ENCODE data around the gene CEBPA.

The CEBPA gene

GRCh38 chr19:33268162-33268991, 34.0 kb downstream of the CEBPA start:
- DNase-seq: no peak

GRCh38 chr19:33267706-33268105, 34.6 kb downstream of the CEBPA start:
- DNase-seq: no peak

DNA sequence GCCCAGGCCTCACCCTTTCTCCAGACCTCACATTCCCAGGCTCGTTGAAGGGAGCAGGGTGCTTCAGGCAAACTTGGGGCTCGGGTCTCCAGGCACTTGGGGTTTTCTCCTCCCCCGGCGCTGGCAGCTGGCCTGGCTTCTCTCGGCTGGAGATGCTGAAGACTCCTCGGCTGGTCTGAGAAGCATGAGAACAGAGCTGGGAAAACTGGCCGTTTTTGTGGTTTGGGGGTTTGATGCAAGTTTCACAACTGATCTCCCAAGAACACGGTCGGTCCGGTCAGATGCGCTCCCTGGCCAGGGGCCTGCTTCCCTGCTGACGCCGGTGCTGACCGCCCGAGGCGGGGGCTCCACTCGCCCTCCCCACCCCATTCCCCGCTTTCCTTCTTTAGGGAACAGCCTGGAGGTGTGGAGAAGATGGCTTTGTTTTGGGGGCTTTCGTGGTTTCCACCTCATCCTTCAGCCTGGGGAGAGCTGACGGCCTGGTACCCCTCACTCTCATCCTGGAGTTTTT, 35.3 kb downstream of the CEBPA start:
- DNase-seq: no peak

GRCh38 chr19:33264881-33265445, 37.4 kb downstream of the CEBPA start:
- DNase-seq: no peak

DNA sequence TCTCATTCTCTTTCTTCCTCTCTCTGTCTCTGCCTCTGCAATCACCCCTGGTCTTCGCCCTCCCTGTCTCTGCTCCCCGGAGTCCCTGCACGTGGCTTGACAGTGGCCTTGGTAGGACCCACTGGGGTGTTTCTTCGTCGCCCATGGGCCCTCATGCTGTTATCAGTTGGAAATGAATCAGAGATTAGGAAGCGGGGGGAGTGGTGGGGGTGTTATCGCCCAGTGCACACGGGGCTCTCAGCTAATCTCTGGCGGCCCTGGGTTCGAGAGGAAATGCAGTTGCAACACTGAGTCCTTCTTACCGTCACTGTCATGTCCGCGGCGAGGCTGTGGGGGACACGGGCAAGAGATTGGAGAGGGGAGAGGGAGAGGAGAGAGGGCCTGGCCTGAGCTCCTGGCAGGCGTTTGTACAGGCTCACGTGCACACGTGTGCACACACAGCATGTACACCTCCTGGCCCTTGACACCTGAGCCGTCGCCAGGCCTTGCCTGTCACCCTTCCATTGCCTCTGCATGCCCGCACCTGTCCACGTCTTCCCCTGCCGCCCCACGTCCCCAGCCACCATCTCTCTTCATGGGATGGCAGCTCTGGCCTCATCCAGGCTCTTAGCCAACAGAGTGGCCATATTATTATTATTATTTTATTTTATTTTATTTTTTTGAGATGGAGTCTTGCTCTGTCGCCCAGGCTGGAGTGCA, 38.9 kb downstream of the CEBPA start:
- no peak for DNase-seq

DNA sequence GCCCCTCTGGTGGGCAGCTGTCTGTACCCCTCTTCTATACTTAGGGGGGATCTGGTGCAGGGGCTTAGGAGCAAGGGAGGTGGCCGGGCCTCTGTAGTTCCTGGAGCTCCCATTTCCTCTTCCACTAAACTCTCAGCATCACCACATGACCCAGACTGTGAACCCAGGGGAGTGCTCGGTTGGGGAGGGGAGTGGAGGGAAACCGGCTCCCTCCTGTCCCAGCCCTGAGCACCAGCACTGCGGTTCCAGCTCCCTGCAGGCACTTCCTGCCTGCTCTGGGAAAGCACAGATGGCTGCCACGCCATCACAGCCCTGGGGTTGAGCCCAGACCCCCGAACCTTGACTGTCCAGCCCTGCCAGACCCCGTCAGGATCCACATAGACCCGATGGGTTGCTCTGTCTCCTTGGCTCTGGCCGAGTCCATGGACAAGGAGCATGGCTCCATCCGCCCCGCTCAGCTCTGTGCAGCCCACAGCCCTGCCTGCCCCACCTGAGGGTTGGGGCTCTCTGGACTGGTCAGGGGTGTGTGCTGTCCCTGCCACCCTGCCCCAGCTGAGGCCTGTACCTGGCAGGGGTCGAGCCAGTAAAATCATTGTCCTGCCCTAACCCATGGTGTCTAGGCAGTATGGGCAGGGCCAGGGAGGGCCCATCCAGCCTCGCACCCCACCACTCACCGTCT, 40.7 kb downstream of the CEBPA start:
- no peak for DNase-seq

DNA sequence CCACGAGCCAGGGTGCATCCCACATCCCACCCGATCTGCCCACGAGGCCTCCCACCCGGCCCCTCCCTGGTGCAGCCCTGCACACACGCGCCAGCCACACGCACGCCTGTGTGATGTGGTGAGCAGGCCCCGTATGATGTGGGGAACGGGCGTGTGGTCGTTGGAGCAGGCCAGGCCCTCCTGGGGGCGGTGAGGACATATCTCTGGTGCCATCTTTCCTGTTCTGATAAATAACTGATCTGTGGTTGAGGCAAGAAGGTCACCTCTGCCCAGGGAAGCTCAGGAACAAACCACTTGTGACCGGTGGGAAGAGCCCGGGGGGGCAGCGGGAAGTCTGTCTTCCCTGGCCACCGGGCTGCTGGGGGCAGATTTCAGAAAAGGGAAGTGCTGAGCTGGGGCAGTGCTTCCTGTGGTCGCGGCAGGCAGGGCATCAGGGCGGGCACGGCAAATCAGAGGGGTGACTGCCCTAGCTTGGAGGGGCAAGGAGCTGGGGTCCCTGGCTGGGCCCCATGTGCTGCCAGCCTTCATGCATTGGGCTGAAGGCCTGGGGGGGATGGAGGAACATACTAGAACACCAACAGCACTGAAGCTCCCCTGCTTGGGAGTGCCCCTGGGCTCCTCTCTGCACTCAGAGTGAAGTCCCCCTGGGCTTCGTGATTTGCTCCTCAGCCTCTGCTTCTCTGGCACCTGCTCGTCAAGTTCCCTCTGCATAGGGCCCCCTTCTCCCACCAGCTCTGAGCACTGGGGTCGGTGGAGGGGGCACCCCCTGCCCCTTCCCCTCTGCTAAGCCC, 41.5 kb downstream of the CEBPA start:
- DNase-seq: no peak

DNA sequence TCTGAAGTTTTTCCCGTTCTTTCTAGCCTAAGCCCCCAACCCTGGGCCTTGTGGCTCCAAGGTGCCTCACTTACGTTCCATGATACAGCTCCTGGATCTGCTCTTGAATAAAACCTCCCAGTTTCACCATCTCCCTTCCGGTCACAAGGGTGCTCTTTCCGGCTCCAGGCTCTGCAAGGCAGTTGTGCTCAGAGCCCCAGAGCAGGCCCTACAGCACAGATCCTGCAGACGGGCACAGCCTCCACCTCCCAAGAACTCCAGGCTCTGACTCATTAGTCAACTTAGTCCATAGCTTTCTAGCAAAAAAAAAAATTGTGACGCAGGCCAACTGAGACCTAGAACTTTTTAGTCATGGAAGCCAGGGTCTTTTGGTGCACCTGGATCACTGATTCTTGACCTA, 42.8 kb downstream of the CEBPA start:
- DNase-seq: no peak

DNA sequence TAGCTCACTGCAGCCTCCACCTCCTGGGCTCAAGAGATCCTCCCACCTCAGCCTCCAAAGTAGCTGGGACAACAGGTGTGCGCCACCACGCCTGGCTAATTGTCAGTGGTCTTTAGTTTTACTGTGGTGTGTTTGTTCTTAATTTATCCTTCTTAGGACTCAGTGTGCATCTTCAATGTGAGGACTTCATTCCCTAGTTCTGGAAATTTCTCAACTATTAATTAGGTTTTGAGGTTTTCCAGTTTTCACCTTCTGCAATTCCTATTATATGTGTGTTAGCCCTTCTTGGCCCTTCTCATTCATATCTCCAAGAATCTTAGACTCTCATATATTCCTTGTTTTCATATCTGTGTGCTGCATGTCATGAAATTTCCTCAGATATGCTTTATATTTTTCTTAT, 44.5 kb downstream of the CEBPA start:
- DNase-seq: no peak

- DNase-seq: no peak
Observed at GRCh38 chr19:33256261-33256660, 46.1 kb downstream of the CEBPA start.

DNA sequence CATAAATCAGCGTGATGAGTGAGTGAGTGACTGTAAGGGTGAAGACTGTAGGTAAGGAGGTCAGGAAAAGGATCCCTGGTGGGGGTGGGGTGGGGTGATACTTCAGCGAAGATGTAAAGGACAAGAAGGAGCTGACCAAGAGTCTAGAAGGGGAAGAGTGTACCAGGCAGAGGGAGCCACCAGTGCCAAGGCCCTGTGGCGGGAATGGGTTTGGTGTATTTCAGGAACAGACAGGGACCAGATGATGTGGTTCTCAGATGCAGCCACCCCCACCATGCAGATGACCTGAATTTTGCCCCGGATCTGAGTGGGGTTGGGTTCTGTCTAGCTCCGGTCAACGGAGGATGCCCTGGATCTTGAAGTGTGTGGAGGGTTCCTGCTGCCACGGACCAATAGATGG, 46.6 kb downstream of the CEBPA start:
- no peak for DNase-seq

GRCh38 chr19:33254245-33254824, 48.0 kb downstream of the CEBPA start:
- no peak for DNase-seq

DNA sequence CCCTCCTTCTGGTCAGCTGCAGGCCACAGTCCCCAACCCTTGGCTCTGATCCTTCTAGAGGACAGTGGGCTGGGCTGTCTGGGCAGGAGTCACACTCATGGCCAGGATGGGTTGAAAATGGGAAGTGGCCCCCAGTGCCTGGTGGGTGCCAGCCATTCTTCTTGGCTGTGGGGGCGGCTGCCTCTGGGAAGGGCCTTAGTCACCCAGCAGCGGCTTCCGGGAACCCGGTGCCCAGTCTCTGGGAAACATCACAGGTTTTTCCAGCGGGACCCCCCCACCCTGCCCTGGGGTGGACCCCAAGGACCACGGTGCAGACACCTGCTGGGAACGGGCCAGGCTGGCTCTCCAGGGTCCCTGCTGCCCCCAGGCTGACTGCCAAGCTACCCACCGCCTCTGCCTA, 49.4 kb downstream of the CEBPA start:
- DNase-seq: no peak

DNA sequence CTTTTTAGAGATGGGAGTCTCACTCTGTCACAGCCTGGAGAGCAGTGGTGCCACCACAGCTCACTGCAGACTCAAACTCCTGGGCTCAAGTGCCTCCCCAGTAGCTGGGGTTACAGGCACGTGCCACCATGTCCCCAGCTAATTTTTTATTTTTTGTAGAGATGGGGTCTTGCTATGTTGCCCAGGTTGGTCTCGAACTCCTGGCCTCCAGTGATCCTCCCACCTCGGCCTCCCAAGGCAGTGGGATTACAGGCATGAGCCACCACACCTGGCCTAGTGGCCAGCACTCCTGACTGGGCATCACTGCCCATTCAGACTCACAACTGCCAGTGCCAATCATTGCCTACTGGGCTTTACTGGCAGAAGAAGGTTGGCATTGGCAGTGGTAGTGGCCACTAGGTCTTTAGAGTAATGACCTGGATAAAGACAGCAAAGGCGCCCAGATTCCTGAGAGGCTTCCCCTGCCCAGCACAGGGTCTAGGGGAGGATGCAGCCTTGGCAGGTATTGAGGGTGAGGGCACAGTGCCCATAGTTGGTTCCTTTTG, 49.8 kb downstream of the CEBPA start:
- DNase-seq: no peak

DNA sequence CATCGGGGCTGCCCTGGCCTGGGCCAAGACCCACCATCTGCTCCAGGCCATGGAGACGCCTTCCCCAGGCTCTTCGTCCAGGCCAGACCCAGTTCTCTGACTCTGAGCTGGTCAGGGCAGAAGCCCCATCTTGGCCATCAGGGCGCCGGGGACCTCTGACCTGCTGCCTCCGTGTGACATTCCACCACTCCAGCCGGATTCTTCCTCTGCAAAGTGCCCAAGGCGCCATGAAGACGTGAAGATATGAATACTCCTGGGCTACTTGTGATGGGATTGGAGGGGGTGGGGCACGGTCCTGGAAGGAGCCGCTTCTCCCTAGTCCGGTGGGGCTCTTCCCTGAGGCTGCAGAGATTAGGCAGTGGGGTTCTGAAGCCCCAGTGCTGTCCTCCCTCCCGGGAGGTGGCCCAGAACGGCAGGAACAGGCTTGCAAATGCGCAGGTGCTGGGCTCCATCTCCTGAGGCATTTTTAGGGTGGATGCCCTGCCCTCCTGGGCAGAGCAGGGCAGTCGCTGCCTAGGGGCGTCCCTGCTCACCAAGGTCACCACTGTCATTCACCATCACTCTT, 50.7 kb downstream of the CEBPA start:
- no peak for DNase-seq

DNA sequence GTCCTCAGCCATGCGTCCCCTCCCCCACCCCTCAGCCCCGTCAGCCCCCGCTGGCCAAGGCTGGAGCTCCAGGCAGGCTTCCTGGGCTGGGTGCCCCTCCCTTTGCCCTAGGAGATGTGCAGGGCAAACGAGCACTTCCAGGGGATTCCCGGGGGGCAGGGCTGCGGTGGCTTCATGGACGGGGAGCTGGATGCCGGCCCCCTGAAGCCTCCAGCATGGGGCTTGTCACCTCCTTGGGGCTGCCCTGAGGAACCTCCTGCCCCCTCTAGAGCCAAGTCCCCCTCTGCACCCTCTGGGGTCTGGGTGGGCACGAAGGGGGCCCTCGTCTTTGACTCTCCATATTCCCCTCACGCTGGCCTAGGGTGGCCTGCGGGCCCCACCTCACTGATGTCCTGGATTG, 51.3 kb downstream of the CEBPA start:
- no peak for DNase-seq

- DNase-seq: no peak
Observed at GRCh38 chr19:33250500-33250899, 51.8 kb downstream of the CEBPA start.
